HG03196 (cell line): Measurements from ENCODE around the gene SOX1.

Experiments
- ATAC-seq: cut with Tn5 transposase; IDR thresholded peaks from one replicate; pipeline ENCODE4 v1.9.1; 2021; ENCODE audit not compliant: unreplicated experiment

Gene SOX1

GRCh38 chr13:112071723-112072533 lies 5.0 kb downstream of the SOX1 start:
- no peak for ATAC-seq

- no peak for ATAC-seq
Measured at GRCh38 chr13:112072534-112073244, 5.7 kb downstream of the SOX1 start.

- ATAC-seq, result no peak
Measured at GRCh38 chr13:112073245-112074138, 6.5 kb downstream of the SOX1 start.

GRCh38 chr13:112074139-112074865 lies 7.4 kb downstream of the SOX1 start:
- no peak for ATAC-seq

GRCh38 chr13:112077729-112078128 lies 10.8 kb downstream of the SOX1 start:
- no peak for ATAC-seq

DNA sequence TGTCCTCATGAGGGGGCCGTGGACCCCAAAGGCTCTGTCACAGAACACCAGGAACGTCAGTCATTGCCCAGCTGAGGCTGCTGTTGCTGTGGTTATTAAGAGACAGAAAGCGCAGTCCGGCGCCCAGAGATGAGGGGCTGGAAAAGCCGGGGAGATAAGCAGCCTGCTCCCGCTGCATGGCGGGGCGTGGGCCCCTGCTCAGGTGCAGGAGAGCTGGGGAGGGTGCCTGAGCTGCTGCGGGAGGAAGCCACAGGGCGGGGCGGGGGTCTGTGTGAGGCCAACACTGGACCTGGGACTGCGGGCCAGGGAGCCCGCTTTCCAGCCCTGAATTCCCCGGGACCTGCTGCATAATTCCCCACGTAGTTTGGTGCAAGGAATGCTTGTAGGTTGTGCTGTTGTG lies 11.3 kb downstream of the SOX1 start:
- ATAC-seq, result no peak

DNA sequence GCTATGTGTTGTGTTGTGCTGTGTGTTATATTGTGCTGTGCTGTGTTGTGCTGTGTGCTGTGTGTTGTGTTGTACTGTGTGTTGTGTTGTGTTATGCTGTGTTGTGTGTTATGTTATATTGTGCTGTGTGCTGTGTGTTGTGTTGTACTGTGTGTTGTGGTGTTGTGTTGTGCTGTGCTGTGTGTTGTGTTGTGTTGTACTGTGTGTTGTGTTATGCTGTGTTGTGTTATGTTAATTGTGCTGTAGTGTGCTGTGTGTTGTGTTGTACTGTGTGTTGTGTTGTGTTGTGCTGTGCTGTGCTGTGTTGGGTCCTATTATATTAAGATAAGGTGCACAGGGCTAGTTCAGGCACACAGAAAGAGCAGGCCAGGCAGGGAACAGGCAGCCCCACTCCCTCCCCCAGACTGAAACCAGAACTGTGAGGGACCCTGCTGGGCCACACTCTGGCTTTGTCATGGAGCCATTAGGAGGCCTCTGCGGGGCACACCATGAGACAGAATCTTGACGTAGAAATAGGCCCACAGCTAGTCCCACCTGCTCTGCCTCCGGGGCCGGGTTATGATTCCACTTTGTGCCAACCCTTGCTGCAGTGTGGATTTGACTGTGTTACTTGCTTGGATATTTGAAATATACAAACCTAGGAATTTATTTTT lies 12.1 kb downstream of the SOX1 start:
- no peak for ATAC-seq

- no peak for ATAC-seq
Measured at GRCh38 chr13:112079696-112080095, 12.7 kb downstream of the SOX1 start.

DNA sequence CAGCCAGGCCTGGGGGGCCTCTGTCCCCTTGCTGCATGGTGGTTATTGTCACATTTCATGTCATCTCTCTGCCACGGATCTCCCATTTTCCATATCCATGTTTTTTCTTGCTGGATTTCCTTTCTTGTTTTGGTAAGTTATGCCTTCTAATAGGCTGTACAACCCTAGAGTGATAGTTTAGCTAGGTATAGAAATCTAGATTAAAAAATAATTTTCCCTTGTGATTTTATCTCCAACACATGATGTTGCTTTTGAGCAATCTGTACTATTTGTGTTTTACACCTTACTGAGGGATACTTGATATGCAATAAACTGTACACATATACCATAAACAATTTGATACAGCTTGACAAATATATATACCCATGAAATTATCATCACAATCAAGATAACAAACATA lies 17.0 kb downstream of the SOX1 start:
- no peak for ATAC-seq

- no peak for ATAC-seq
Measured at GRCh38 chr13:112092453-112092852, 25.5 kb downstream of the SOX1 start.

GRCh38 chr13:112095354-112095753 lies 28.4 kb downstream of the SOX1 start:
- no peak for ATAC-seq

DNA sequence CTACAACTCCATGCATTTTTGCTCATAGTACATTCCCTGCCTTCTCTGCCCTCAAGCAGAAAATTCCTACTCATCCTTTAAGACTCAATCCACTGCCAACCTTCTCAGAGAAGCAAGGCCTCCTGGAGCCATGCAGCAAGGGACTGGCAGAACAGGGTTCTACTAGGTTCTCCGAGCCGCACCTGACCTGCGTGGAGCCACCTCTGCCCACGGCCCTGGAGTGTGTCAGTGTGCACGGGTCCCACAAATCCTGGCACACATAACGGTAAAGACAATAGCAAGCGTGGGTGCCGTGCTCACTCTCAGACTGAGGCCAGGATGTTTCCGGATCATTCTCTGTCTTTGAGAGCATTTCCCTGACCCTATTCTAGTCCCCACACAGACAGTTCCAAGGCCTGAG lies 30.0 kb downstream of the SOX1 start:
- ATAC-seq, result no peak

DNA sequence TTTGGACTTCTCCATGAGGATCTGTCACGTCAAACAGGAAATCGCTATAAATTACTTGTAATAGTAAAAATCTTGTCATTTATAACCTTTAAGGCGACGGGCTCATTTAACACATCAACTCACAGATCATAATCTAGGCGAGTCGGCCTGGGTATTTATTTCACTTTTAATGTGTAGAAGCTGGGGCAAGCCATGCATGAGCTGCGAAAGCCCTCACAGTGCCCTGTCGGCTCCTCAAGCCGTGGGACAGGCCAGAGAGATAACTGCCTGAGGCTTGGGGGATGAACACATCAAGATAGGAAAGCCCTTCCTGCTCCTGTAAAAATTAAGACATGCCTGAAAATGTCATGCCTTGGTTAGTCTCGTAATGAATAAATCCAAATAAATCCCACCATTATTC lies 30.8 kb downstream of the SOX1 start:
- no peak for ATAC-seq

GRCh38 chr13:112098699-112099098 lies 31.8 kb downstream of the SOX1 start:
- no peak for ATAC-seq

GRCh38 chr13:112101360-112101930 lies 34.5 kb downstream of the SOX1 start:
- ATAC-seq, result no peak

DNA sequence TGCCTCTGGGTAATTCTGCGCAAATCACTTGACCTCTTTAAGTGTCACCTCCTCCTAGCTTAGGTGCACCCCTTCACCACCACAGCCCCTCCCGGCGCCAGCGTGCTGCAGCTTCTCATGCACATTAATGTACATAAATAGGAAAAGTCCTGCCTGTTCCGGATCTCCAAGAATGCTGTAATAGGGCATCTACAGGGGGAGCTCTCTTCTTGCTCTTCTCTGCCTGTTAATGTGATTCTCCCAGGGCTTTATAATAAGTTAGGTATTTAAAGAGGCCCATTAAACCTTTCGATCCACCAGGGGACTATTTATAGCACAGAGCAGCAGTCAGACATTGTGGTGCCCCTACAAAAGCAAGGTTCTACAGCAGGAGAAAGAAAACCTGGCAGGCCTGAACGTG lies 35.3 kb downstream of the SOX1 start:
- no peak for ATAC-seq

DNA sequence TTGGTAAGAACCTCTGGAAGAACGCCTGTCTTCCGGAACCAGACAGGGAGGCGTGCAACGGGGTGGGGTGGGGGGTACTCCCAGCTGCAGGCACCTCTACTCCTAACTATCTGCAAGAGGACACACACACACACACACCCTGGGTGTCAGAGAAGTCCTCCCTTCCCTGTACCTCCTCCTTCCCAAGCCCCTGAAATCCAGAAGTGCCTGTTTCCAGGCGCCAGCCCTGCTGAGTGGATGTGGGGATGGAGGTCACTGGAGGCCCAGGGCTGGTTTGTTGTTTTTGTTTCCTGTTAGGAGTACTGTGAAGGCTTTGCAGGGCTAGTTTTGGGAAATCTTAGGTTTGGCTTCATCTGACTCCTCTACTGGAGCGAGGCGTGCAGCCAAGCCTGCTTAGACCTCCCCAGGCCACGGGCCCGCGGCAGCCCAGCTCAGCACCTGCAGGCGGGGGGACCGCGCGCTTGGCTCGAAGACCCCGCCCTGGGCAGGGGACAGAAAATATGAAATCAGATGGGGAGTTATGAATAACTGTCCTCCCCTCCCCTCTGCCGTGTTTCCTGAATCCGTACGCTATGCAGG lies 36.4 kb downstream of the SOX1 start:
- ATAC-seq, result no peak

DNA sequence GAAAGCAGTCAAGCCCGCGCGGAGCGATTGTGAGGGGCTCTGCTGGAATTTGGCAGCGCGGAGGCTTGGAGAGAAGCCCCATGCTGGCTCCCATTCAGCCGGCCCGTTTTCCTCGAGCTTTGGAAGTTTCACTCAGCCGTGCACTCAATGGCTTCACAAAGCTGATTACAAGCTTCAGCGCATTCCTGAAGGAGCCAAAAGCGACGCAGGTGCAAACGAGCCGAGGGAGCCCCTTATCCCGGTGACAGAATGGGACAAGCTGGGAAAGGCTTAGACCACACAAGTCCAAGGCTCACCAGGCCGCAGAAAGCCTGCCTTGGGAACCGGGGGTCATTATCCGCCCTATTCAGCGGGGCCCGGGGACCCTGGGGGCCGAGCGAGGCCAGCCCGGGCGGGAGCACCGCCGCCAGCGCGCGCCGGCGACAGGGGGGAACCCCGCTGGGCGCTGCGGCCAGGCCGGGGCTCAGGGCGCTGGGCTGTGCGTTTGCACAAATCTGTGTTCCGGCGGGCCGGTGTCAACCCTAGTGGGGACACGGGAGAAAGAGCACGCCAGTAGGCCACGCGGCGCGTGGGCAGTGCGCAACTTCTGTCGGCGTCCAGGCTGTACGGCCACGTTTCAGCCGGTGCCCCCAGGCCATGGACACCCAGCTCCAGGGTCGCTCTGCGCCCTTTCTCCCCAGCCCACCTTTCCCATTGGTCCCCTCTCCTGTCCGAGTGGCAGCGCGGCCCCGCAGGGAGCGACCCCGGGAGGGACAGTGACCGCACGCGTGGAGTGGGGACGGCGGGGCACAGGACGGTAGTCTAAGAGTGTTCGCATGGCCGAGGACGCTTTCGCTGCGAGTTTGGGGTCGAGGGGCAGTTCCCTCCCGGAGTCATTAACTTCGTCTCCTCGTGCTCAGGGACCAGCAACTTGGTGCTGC lies 37.3 kb downstream of the SOX1 start:
- ATAC-seq, result no peak

DNA sequence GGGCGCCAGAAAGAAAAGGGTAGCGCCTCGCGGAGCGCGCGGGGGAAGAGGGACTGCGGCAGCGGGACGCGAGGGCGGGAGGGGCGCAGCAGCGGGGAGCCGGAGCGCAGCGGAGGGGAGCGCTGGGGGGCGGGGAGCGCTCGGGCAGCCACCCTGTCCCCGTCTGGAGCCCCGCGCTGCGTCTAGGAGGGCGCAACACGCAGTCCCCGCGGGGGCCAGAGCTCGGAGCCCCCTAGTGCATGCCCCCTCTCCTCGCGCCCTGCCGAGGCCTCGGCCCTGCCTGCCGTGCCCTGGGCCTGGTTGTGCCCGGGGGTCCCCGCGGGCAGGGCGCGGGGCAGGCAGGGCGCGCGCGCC lies 37.9 kb downstream of the SOX1 start:
- ATAC-seq, result no peak
